CD8-positive, alpha-beta memory T cell (primary cell): ENCODE data around the gene CCDC6. TPM values are rescaled to one million over a fixed set of nuclear protein-coding genes. Genes with fewer than 3 reads are reported as not detected.

Experiments used
- CTCF ChIA-PET: fragments of 350-600 bp; sonication (Branson Sonifier 250); formaldehyde crosslinking; loops from one replicate; lab custom pipeline; 2021; ENCODE audit warnings: antibody characterized with exemption; lab: Charles Lee
- POLR2A ChIA-PET: fragments of 350-600 bp; sonication (Branson Sonifier 250); formaldehyde crosslinking; loops from one replicate; lab custom pipeline; 2021; ENCODE audit warnings: antibody characterized with exemption; lab: Charles Lee
- DNase-seq, 5 donors: peaks; one replicate each; pipeline versions ENCODE4 v3.0.0 to v3.0.0-alpha.2; 2020 to 2022; ENCODE audit warnings: mixed read lengths in 1 of 5
- H3K27ac ChIP-seq: one replicate; pipeline ENCODE4 v1.7.0; 2013; ENCODE audit warnings: low read depth, mild to moderate bottlenecking, low read length, moderate library complexity
- H3K27me3 ChIP-seq: 2 replicates; pipeline ENCODE4 v1.7.0; 2013; ENCODE audit warnings: low read length, mild to moderate bottlenecking; ENCODE audit not compliant: insufficient read depth, poor library complexity, severe bottlenecking
- H3K36me3 ChIP-seq: 2 replicates; pipeline ENCODE4 v1.7.0; 2013; ENCODE audit warnings: mild to moderate bottlenecking, low read length, moderate library complexity; ENCODE audit not compliant: insufficient read depth
- H3K4me1 ChIP-seq: 2 replicates; pipeline ENCODE4 v1.7.0; 2013; ENCODE audit warnings: mild to moderate bottlenecking, low read length, moderate library complexity; ENCODE audit not compliant: insufficient read depth
- H3K4me3 ChIP-seq: 2 replicates; pipeline ENCODE4 v1.7.0; 2013; ENCODE audit warnings: mild to moderate bottlenecking, low read length
- H3K9me3 ChIP-seq: 2 replicates; pipeline ENCODE4 v1.7.0; 2013; ENCODE audit warnings: mild to moderate bottlenecking, low read length
- H3K27ac Mint-ChIP-seq, 8 donors: one replicate each; pipeline ENCODE4 v1.8.0; 2020 to 2021; ENCODE audit warnings: mixed read lengths in 8 of 8, mild to moderate bottlenecking in 6 of 8, inconsistent platforms in 3 of 8, moderate library complexity in 3 of 8
- H3K27me3 Mint-ChIP-seq, 2 donors: one replicate each; pipeline ENCODE4 v1.8.0; 2020 to 2021; ENCODE audit warnings: mixed read lengths in 2 of 2, mild to moderate bottlenecking in 1 of 2, moderate library complexity in 1 of 2
- H3K36me3 Mint-ChIP-seq, 3 donors: one replicate each; pipeline ENCODE4 v1.8.0; 2020 to 2021; ENCODE audit warnings: mixed read lengths in 3 of 3, inconsistent platforms in 1 of 3, mild to moderate bottlenecking in 1 of 3
- H3K4me1 Mint-ChIP-seq, 3 donors: one replicate each; pipeline ENCODE4 v1.8.0; 2020 to 2021; ENCODE audit warnings: mixed read lengths in 3 of 3, inconsistent platforms in 1 of 3, mild to moderate bottlenecking in 1 of 3
- H3K4me3 Mint-ChIP-seq, 7 donors: one replicate each; pipeline ENCODE4 v1.8.0; 2020 to 2021; ENCODE audit warnings: mixed read lengths in 7 of 7, mild to moderate bottlenecking in 6 of 7, moderate library complexity in 4 of 7, inconsistent platforms in 2 of 7
- H3K9me3 Mint-ChIP-seq, 5 donors: one replicate each; pipeline ENCODE4 v1.8.0; 2020 to 2022; ENCODE audit warnings: mixed read lengths in 5 of 5, mild to moderate bottlenecking in 3 of 5, moderate library complexity in 2 of 5, inconsistent platforms in 1 of 5
- polyA plus RNA-seq: library from polyadenylated mRNA; unstranded; fragments of 300-500 nt; fragmentation: Illumina TruSeq; gene quantifications from one replicate; pipeline ENCODE4 v1.2.3, GENCODE V29; 2021
- total RNA-seq, 2 experiments: library from RNA; stranded (reverse); gene quantifications; one replicate each; pipeline ENCODE4 v1.2.3, GENCODE V29; 2021

Gene CCDC6
- total and polyA plus RNA-seq, 3 experiments from 2014 or later, result 4.9 to 53.0 (median 52.0) TPM

- CTCF ChIA-PET, result no interaction called here
- peaks cover 0 to 3% (median 0%) of the 10 kb centered on the region in 3 donors for H3K36me3 Mint-ChIP-seq
- no peak for DNase-seq
- H3K4me3 Mint-ChIP-seq, result no peak overlapping the region
- peaks cover 0 to 4% (median 0%) of the 10 kb centered on the region in 5 donors for H3K9me3 Mint-ChIP-seq
- Histone ChIP-seq H3K4me3 (no peak overlapping the region), H3K36me3 (no peaks in the 10 kb centered on the region), H3K27ac (no peak overlapping the region), H3K27me3 (no peaks in the 10 kb centered on the region), H3K4me1 (no peaks in the 10 kb centered on the region), H3K9me3 (no peaks in the 10 kb centered on the region)
- POLR2A ChIA-PET, result no interaction called here
- H3K4me1 Mint-ChIP-seq, result no peaks in the 10 kb centered on the region
- peaks cover 4% of the 10 kb centered on the region in 2 donors for H3K27me3 Mint-ChIP-seq
- no peak overlapping the region for H3K27ac Mint-ChIP-seq
Measured at GRCh38 chr10:59770689-59771088, 135.7 kb downstream of the CCDC6 start.

GRCh38 chr10:59762505-59762904 is 143.9 kb downstream of the CCDC6 start:
- no peak overlapping the region for H3K27ac ChIP-seq
- H3K27me3 ChIP-seq, result no peaks in the 10 kb centered on the region
- no peaks in the 10 kb centered on the region for H3K9me3 ChIP-seq
- peaks cover 0 to 1% (median 0%) of the 10 kb centered on the region in 3 donors for H3K36me3 Mint-ChIP-seq
- H3K4me3 ChIP-seq, result no peak overlapping the region
- H3K4me1 ChIP-seq, result no peaks in the 10 kb centered on the region
- no peak overlapping the region for H3K27ac Mint-ChIP-seq
- H3K27me3 Mint-ChIP-seq, result peaks cover 9 to 21% of the 10 kb centered on the region in 2 donors
- no peaks in the 10 kb centered on the region for H3K4me1 Mint-ChIP-seq
- no peak for DNase-seq
- H3K36me3 ChIP-seq, result no peaks in the 10 kb centered on the region
- no peak overlapping the region for H3K4me3 Mint-ChIP-seq
- CTCF ChIA-PET, result no interaction called here
- peaks cover 0 to 4% (median 0%) of the 10 kb centered on the region in 5 donors for H3K9me3 Mint-ChIP-seq
- POLR2A ChIA-PET, result no interaction called here

GRCh38 chr10:59757966-59758365 is 148.4 kb downstream of the CCDC6 start:
- Histone ChIP-seq H3K9me3 (no peaks in the 10 kb centered on the region), H3K4me1 (no peaks in the 10 kb centered on the region), H3K4me3 (no peak overlapping the region), H3K27me3 (no peaks in the 10 kb centered on the region), H3K36me3 (no peaks in the 10 kb centered on the region), H3K27ac (no peak overlapping the region)
- DNase-seq, result no peak
- no peak overlapping the region for H3K27ac Mint-ChIP-seq
- H3K9me3 Mint-ChIP-seq, result peaks cover 0 to 4% (median 0%) of the 10 kb centered on the region in 5 donors
- H3K27me3 Mint-ChIP-seq, result peaks cover 1 to 6% of the 10 kb centered on the region in 2 donors
- H3K36me3 Mint-ChIP-seq, result peaks cover 0 to 1% (median 0%) of the 10 kb centered on the region in 3 donors
- POLR2A ChIA-PET, result no interaction called here
- CTCF ChIA-PET, result no interaction called here
- no peak overlapping the region for H3K4me3 Mint-ChIP-seq
- H3K4me1 Mint-ChIP-seq, result no peaks in the 10 kb centered on the region

- CTCF ChIA-PET, result no interaction called here
- no peak overlapping the region for H3K4me3 Mint-ChIP-seq
- H3K4me1 Mint-ChIP-seq, result no peaks in the 10 kb centered on the region
- H3K27me3 Mint-ChIP-seq, result peaks cover 1 to 19% of the 10 kb centered on the region in 2 donors
- POLR2A ChIA-PET, result no interaction called here
- no peaks in the 10 kb centered on the region for H3K36me3 ChIP-seq
- no peak overlapping the region for H3K4me3 ChIP-seq
- no peaks in the 10 kb centered on the region for H3K9me3 ChIP-seq
- DNase-seq, result no peak
- no peak overlapping the region for H3K27ac Mint-ChIP-seq
- H3K27me3 ChIP-seq, result no peaks in the 10 kb centered on the region
- H3K27ac ChIP-seq, result no peak overlapping the region
- H3K9me3 Mint-ChIP-seq, result no peaks in the 10 kb centered on the region
- H3K36me3 Mint-ChIP-seq, result no peaks in the 10 kb centered on the region
- H3K4me1 ChIP-seq, result no peaks in the 10 kb centered on the region
Measured at GRCh38 chr10:59754951-59755350, 151.4 kb downstream of the CCDC6 start.

DNA sequence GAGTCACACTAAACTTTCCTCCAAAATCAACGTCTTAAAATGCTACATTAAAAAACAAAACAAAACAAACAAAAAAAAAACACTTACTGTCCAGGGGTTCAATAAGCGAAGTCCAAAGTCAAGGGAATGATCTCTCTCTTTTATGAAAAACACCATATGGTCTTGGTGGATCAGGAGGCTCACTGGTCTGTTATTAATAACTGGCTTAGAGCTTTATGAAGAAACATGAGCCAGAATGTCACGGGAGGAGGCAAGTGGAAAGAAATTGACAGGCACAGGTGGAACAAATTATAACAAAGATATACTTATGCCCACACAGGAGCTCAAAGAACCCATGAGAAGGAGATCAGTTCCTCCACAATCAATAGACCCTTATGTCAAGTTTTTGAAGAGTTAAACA is 153.1 kb downstream of the CCDC6 start, which contains the start of gene MRLN:
TSS of gene MRLN (minus strand) at position 189 of the 400 bp plus-strand sequence.
- no peak within 1 kb of the TSS for H3K4me3 ChIP-seq
- peaks cover 0 to 23% of the 10 kb centered on the region in 2 donors for H3K27me3 Mint-ChIP-seq
- ChIA-PET CTCF (no interaction called here), POLR2A (no interaction called here)
- H3K36me3 Mint-ChIP-seq, result no peaks in the 10 kb centered on the region
- H3K9me3 Mint-ChIP-seq, result no peaks in the 10 kb centered on the region
- H3K36me3 ChIP-seq, result no peaks in the 10 kb centered on the region
- no peaks in the 10 kb centered on the region for H3K9me3 ChIP-seq
- DNase-seq, result no peak
- H3K4me1 Mint-ChIP-seq, result no peaks in the 10 kb centered on the region
- H3K27me3 ChIP-seq, result no peaks in the 10 kb centered on the region
- H3K27ac Mint-ChIP-seq, result no peak within 1 kb of the TSS
- H3K4me3 Mint-ChIP-seq, result no peak within 1 kb of the TSS
- no peak within 1 kb of the TSS for H3K27ac ChIP-seq
- H3K4me1 ChIP-seq, result no peaks in the 10 kb centered on the region

- H3K27me3 Mint-ChIP-seq, result peaks cover under 1 to 24% of the 10 kb centered on the region in 2 donors
- H3K36me3 ChIP-seq, result no peaks in the 10 kb centered on the region
- H3K9me3 ChIP-seq, result no peaks in the 10 kb centered on the region
- CTCF ChIA-PET, result no interaction called here
- no peaks in the 10 kb centered on the region for H3K27me3 ChIP-seq
- no peak overlapping the region for H3K27ac ChIP-seq
- POLR2A ChIA-PET, result no interaction called here
- H3K4me1 ChIP-seq, result no peaks in the 10 kb centered on the region
- no peaks in the 10 kb centered on the region for H3K4me1 Mint-ChIP-seq
- no peak for DNase-seq
- no peaks in the 10 kb centered on the region for H3K36me3 Mint-ChIP-seq
- no peaks in the 10 kb centered on the region for H3K9me3 Mint-ChIP-seq
- no peak overlapping the region for H3K4me3 Mint-ChIP-seq
- no peak overlapping the region for H3K4me3 ChIP-seq
- no peak overlapping the region for H3K27ac Mint-ChIP-seq
Measured at GRCh38 chr10:59752278-59752940, 153.9 kb downstream of the CCDC6 start.

DNA sequence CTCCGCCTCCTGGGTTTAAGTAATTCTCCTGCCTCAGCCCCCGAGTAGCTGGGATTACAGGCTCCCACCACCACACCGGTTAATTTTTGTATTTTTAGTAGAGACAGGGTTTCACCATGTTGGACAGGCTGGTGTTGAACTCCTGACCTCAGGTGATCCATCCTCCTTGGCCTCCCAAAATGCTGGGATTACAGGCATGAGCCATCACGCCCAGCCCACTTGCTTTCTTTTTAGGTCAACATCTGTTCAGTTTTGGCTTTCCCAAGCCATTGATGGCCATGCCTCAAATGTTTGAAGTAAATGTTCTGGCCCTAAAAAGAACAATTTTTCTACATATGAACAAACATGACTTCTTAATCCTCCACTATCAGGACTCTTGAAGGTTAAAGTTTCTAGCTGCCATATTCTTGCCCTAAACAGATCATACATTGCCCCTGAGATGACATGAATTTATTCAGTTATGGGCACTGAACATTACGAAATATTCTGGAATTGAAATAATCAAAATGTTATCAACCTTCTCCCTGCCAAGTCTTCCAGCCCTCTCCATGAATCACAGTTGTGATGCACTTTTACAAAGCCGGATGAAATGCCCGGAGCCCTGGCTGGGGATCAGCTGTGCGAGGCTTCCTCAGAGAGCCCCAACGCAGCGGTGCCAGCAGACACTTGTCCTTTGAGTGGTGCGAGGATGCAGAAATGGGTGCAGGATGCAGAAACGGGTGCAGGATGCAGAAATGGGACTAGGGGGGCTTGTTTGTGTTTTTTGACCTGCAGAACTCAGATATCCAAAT is 156.0 kb downstream of the CCDC6 start:
- Histone ChIP-seq H3K36me3 (no peaks in the 10 kb centered on the region), H3K9me3 (no peaks in the 10 kb centered on the region), H3K27me3 (no peaks in the 10 kb centered on the region), H3K27ac (no peak overlapping the region), H3K4me1 (no peaks in the 10 kb centered on the region), H3K4me3 (no peak overlapping the region)
- no peak for DNase-seq
- Mint-ChIP-seq H3K36me3 (no peaks in the 10 kb centered on the region), H3K27ac (no peak overlapping the region), H3K4me3 (no peak overlapping the region), H3K4me1 (no peaks in the 10 kb centered on the region), H3K9me3 (no peaks in the 10 kb centered on the region), H3K27me3 (peaks cover 4 to 27% of the 10 kb centered on the region in 2 donors)
- ChIA-PET POLR2A (no interaction called here), CTCF (no interaction called here)

DNA sequence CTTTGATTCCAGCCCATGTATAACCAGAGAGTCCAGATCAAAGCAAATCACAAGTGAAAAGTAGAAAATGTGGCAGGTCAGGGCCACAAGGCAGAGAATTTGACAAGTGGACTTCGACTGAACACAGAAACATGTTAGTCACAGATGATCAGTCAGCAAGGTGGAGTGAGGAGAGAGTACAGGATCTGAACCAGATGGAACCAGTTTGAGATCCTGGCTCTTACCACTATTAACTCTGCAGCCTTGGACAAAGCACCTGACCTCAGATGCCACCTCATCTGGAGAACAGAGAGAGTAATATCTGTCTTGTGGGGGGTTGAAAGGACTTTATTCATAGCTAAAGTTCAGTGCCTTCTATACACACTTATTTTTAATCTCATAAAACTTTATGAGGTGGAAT is 157.5 kb downstream of the CCDC6 start:
- H3K36me3 Mint-ChIP-seq, result no peaks in the 10 kb centered on the region
- Histone ChIP-seq H3K27ac (no peak overlapping the region), H3K4me1 (no peaks in the 10 kb centered on the region), H3K4me3 (no peak overlapping the region), H3K9me3 (no peaks in the 10 kb centered on the region), H3K27me3 (no peaks in the 10 kb centered on the region), H3K36me3 (no peaks in the 10 kb centered on the region)
- no peaks in the 10 kb centered on the region for H3K4me1 Mint-ChIP-seq
- no peak for DNase-seq
- peaks cover 0 to 3% (median 0%) of the 10 kb centered on the region in 5 donors for H3K9me3 Mint-ChIP-seq
- ChIA-PET CTCF (no interaction called here), POLR2A (no interaction called here)
- H3K27me3 Mint-ChIP-seq, result peaks cover 4 to 27% of the 10 kb centered on the region in 2 donors
- no peak overlapping the region for H3K27ac Mint-ChIP-seq
- H3K4me3 Mint-ChIP-seq, result no peak overlapping the region
